Hippocampal formation (tissue), 2 donors: ENCODE data around the gene SMIM14.
"Not testable (repeated sequence)": the region's sequence is repeated elsewhere in the genome, so short reads cannot be mapped to it uniquely, and the experiment has no call there.

Source experiments
- DNase-seq, 2 donors: peaks; one replicate each; lab custom pipeline; 2025; lab: John Stamatoyannopoulos, UW

The SMIM14 gene

DNA sequence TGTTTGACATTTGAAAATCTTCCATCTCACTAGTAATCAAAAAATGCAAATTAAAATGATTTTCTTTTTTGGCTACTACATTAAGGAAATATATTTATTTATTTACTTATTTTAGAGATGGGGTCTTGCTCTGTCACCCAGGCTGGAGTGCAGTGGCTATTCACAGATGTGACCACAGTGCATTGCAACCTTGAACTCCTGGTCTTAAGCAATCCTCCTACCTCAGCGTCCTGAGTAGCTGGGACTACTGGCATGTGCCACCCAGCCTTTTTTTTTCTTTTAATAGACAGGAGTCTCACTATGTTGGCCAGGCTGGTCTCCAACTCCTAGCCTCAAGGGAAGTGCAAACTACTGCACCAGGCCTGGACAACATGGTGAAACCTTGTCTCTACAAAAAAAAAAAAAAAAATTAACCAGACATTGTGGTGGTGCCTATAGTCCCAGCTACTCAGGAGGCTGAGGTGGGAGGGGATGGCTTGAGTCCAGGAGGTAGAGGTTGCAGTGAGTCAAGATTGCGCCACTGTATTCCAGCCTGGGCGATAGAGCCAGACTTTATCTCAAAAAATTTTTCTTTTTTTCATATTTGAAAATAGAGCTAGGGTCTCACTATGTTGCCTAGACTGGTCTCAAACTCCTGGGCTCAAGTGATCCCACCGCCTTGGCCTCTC lies 4.4 kb upstream of the SMIM14 start:
- no peak for DNase-seq

DNA sequence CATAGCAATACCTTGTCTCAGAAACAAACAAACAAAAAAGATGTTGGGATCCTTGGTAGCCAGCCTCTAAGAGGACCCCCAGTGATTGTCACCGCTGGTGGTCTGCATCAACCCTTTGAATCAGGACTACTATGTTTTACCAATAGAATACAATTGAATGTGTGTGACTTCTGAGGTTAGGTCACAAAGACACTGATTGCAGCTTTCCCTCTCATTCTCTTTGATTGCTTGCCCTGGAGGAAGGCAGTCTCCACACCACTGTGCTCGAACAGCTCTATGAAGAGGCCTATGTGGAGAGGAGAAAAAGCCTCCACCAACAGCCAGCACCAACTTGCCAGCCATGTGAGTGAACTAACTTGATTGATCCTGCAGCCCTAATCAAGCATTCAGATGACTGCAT lies 2.8 kb upstream of the SMIM14 start:
- DNase-seq: no peak

DNA sequence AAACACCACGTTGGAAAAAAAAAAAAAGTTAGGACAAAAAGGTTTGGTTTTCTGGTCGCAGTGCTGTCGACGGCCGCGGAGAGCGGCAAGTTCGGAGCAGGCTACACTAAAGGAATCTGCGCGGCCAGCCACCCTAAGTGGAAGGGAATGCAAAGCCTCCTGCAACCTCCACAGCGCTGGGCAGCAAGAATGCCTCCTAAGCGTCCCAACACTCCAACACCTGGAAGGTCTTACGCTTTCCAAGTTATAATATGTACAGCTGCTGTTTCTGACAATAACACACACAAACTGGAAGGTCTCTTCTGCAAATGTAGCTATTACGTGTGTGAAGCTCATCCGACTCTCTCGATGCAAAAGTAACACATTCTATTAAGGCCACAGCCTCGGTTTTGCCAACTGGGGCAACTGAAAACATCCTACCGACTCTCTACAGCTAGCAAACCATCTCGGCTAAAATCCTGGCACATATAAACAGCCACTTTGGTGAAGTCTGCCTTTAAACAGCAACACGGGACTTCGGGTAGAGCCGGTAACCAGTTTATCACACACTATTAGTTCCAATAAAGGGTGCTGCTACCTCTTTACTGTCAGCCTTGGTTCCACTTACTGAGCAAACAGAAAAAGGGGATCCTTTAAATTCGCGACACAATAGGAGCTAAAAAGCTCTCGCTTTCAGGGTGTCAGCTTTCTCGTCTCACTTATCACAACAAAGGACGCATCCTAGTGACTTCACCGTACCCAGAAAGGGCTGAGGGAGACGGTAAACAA lies 895 bp downstream of the SMIM14 start:
- peak; percentile 57 to 75 for DNase-seq

DNA sequence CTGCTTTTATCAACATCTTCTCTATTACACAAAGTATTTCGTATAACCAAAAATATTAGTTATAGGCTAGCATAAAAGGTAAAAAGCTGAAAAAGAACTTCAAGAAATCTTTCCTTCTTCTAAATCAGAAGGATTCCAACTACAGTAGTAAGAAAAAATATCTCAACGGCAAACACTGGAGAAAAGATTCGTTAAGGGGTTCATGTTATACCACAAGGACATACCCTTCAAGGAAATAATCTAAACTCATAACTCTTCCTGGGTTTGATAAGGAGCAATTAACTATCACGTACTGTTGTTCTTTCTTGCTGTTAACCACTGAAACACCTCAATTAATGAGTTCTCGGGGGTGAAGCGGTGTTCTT lies 1.5 kb downstream of the SMIM14 start:
- DNase-seq: no peak

DNA sequence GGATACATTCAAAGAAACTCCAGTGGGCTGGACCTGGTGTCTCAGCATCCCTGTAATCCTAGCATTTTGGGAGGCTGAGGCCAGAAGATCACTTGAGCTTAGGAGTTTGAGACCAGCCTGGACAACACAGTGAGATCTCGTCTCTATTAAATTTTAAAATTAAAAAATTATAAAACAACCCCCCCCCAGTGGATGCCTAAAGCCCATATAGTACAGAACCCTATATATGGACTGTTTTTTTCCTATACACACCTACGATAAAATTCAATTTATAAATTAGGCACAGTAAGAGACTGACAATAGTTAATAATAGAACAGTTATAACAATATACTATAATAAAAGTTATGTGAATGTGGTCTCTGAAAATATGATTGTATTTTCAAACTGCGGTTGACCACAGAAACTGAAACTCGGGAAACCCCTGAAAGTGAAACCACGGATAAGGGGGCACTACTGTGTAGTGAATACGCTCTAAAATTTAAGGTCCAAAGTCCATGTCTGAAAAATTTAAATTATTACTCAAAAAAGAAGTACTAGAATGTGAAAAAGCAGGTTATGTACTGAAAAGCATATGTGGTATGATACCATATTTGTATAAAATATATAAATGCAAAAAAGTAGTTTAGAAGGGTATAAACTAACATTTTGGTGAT lies 2.0 kb downstream of the SMIM14 start:
- no peak for DNase-seq

DNA sequence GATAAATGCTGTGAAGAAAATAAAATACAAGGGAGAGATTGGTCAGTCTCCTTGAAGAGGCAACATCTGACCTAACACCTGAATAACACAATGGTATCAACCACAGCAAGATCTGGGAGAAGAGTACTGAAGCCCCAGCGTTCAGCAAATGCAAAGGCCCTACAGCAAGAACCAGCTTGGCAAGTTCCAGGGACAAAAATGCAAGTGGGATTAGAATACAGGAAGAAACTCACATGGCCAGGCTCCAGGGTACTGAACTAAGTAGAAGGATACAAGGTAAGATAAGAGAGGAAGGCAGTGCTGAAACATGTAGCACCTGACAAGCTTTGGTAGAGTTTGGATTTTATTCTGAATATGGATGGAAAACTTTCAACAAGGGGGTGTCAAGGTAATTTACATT lies 3.6 kb downstream of the SMIM14 start:
- no peak for DNase-seq

DNA sequence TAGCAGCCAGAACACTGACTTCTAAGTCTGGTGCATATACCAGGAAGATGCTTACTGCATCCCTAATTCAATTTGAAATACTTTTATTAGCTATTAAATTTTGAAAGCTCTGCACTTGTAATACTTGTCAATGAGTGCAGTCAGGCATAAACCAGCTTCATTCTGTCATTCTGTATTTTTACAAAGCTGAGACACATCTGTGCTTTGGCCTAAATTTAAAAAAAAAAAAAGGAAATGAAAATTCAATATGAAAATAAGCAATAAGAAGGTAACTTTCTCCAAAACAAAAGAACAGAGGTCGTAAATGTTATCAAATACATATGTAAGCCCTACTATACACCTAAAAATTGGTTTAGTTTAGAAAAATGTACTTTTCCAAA lies 7.0 kb downstream of the SMIM14 start:
- no peak for DNase-seq

DNA sequence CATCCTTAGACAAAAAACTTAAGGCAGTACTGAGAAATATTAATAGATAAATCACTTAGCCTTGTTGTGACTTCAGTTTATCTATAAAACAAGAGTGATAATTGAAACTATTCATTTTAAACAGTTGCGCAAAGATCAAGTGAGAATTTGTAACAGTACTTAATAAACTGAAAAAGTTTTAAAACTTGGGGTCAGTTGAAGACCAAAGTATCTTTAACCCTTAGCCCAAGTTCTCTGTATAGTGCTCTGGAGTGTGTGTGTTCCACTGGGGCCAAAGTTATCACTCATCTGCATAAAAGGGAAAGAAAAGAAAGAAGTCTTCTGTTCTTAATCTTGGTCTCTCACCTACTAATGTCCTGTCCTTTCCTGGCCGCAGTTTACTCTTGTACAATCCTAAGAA lies 11.3 kb downstream of the SMIM14 start:
- DNase-seq: no peak

DNA sequence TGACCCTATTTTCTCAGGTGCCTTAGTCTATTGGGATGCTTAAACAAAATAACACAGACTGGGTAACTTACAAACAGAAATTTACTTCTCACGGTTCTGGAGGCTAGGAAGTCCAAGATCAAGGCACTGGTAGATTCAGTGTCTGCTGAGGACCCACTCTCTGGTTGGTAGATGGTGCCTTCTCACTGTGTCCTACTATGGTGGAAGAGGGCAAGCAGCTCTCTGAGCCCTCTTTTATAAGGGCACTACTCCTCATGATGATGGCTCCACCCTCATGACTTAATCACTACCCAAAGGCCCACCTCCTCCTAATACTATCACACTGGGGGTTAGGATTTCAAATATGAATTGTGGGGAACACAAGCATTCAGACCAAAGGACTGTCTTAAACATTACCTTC lies 11.8 kb downstream of the SMIM14 start:
- DNase-seq: no peak

DNA sequence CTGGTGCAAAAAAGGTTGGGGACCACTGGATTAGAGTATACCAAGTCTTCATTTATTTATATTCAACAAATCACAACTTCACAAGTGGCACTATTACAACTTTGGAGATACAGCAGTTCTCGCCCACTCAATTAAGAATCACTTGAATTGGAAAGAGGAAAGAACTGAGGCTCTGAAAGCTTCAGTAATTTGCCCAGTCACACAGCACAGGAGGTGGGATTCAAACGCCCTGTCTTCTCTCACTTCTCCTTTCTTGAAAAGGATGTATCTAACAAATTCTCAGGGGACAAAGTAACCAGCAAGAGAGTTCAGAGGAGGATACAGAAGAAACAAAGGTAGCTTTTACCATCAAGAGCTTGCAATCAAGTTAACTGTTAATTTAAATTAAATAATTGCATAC lies 12.4 kb downstream of the SMIM14 start:
- no peak for DNase-seq

DNA sequence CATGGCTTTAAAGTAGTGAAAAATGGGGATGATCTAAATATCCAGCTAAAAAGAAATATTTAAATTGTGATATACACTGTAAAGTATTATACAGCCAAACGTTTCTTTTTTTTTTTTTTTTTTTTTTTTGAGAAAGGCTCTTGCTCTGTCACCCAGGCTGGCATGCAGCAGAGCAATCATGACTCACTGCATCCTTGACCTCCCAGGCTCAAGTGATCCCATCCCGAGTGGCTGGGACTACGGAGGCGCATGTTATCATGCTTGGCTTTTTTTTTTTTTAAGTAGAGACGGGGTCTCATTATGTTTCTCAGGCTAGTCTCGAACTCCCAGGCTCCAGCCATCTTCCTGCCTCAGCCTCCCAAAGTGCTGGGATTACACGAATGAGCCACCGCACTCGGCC lies 17.1 kb downstream of the SMIM14 start:
- DNase-seq: no peak

DNA sequence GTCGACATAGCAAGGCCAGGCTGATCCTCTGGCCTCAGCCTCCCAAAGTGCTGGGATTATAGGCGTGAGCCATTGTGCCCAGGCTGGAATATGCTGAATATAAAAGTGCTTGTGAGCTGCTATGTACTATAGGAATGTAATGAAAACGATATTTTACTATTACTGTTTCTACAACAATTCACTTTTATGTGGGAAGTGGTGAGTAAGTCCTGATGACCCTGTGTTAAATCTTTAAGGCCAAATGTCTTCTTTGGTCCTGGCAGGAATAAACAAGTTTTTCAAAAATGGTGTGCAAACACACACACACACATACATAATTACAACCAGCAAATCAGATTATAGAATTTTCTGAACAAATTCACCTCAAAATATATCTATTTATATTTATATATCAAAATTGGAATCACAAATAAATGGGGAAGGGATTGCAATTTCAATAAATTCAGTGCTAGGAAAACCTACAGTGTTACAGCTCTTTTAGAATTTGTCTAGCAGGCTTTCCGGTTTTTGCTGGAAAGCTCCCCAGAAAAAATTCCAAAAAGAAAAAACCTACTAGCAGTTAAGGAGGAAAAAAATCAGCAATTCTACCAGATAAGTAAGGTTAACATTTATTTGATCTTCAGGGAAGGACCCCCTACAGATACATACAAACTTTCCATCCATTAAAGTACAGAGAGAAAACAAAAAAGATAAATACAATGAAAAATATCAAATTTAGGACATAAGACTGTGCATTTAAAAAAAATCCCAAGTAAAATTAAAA lies 17.9 kb downstream of the SMIM14 start:
- no peak for DNase-seq

DNA sequence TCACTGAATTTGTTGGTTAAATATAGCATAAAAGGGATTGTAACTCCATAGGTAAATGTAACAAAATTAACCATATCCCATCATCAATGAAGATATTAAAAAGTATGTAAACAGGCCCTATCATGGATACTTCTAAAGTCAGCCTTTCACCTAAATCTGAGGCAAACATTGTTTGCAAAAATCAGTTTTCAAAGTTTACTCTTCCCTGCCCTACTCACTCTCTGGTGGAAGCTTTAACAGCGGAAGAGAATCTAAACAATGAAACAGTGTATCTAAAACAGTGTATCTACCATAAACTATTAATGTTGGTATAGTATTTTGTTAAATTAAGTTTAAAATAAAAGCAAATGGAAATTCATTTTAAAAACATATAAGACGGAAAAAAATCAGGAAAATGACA lies 21.1 kb downstream of the SMIM14 start:
- no peak for DNase-seq

DNA sequence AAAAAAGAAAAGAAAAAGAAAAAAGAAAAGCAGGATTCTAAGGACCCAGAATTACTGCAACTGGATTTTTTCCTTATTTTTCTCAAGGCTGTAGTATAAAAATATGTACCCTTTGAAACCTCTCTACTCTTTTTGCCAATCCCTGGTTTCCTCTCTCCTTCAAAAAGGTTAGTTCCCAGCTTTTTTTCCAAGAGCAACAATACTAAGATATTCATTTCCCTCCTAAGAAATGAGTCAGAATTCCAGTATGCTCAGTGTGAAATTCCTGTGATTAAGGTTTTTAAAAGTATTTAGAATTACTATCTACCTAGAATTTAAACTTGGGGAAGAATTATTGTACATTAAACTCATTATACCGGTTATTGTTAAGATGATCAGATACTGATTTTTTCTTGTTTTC lies 22.0 kb downstream of the SMIM14 start:
- no peak for DNase-seq

DNA sequence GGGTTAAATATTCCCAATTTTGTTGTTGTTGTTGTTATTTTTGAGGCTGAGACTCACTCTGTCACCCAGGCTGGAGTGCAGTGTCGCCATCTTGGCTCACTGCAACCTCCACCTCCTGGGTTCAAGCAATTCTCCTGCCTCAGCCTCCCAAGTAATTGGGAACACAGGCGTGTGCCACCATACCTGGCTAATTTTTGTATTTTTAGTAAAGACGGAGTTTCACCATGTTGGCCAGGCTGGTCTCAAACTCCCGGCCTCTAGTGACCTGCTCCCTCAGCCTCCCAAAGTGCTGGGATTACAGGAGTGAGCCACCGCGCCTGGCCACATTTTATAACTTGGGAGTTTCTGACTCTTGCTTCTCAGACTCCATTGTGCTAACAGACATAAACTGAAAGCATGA lies 22.6 kb downstream of the SMIM14 start:
- not testable (repeated sequence) for DNase-seq

DNA sequence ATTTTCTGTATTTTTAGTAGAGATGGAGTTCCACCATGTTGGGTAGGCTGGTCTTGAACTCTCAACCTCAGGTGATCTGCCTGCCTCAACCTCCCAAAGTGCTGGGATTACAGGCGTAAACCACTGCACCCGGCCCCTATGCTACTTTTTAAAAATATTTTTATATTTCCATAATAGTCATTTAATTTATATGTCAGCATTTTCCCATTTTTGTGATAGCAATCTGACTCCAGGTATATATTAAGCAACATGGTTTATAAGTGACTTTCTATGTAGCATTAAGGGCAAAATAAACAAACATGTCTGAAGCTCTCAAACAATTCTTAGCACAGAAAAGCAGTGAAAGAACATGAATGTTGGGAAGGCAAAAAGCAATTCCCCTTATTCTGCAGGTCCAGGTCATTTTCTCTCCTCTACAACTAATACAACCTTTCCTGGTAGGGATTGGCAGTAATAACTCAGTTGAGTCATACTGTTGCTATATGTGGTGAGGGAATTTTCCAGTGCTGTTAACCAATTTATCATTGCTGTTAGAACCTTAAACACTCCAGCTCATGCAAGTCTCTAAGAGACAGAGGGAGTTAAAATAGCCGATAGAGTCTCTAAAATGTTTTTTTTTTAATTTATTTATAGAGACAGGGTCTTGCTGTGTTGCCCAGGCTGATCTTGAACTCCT lies 24.0 kb downstream of the SMIM14 start:
- no peak for DNase-seq

DNA sequence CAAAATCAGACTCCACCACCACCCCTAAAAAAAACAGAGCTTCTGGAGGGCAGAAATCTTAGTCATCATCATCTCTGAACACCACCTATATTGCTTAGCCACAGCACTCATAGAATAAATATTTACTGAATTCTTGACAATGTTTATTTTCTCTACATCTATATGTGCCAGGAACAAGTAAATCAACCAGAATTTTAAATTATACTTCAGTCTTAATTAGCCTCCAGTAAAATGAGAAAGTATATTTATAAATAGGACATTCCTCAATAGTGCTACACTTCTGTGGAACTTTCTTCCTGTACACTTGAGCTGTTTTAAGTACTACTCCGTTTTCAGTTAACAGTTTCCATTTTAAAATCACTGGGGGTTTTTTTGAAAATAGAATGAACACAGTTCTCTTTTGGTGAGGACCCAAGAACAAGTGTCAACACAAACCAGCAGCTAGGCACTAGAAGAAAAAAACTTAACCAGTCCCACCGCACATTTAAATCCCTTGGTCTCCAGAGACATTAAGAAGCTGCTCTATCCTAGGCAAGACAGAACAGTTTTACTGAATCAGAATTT lies 25.5 kb downstream of the SMIM14 start:
- DNase-seq: no peak

DNA sequence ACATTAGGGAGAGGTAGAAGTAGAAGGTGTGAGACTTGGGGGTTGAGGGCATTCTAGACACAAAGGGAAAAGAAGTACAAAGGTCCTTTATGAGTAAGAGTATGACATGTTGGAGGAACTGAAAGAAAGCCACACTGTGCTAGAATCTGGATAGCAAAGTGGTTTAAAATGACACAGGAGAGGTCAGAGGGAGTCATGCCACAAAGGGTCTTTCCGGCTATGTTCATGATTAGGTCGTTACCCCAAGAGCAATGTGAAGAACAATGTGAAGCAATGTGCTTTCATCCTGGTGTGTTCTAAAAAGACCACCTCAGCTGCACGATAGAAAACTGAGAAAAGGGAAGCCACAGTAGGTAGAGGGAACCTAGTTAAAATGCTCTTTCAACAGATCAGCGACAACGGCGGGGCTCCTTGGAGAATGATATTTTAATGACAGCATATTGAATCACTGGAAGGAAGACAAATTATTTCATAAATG lies 29.2 kb downstream of the SMIM14 start:
- no peak for DNase-seq

DNA sequence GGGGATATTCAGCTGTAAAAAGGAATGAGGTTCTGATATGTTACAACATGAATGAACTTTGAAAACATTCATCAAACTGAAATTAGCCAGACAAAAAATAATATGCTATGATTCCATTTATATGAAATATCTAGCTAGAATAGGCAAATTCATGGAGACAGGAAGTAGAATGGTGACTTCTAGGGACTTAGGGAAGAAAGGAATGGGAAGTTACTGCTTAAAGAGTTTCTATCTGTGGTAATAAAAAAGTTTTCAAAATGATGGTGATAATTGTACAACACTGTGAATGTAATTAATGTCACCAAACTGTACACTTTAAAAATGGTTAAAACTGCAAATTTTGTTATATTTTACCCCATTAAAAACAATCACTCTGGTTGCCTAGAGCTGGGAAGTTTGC lies 30.2 kb downstream of the SMIM14 start:
- no peak for DNase-seq

DNA sequence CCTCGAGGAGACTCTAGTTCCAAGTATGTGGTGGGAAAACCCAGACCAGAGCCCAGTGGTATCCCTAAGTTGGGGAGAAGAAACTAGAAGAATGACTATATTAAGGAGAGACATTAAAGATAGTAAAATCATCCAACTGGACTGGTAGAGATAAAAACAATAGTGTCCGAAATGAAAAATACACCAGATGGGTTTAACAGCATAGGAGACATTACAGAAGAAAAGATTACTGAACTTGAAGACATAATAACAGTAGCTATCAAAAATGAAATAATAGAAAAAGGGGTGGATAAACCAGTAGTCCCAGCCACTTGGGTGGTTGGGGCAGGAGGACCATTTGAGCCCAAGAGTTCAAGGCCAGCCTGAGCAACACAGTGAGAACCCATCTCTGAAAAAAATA lies 31.9 kb downstream of the SMIM14 start:
- no peak for DNase-seq

DNA sequence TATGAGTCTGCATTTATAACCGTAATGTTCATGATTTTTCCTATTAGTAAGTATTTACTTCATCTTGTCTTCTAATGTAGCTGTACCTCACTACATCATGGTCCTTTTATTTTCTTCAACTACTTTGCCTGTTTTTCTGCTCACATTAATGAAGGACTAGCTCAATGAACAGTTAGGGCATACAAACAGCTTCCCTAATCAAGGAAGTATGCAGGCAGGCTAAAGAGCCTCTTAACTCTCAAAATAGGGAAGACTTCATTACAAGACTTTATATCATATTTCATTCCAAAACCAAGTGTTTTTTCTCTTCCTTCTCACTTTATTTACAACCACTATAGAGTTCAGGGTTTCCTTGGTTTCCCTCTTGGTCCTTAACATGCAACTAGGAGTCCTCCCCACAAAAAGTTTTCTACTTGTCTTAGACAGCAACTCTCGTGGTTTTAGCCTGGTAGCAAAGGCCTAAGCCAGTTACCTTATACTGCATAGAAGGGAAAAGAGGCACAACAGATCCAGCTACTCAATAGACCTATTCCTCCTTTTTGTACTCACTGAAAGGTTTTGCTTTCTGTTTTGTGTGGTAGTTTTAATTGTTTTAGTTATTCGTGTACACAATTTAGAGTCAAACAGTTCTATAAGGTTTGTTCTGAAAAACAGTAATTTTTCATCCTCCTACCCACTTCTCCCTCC lies 40.8 kb downstream of the SMIM14 start:
- no peak for DNase-seq
